Motor neuron (in vitro differentiated cells): ENCODE data around the gene SYNE2. TPM values are rescaled to one million over a fixed set of nuclear protein-coding genes. Genes with fewer than 3 reads are reported as not detected.

Experiments used
- ATAC-seq, 8 experiments: fragments of 200-7000 bp; cut with Tn5 transposase; replicated peaks in 6 of 8; 2 replicates each; pipeline ENCODE4 v1.8.0; 2021; ENCODE audit warnings: mild to moderate bottlenecking in 8 of 8, moderate library complexity in 8 of 8
- H3K27ac ChIP-seq, 2 donors: fragments of 250-450 bp; sonication (Bioruptor Pico); 2 replicates each; pipeline ENCODE4 v1.9.0; 2021; ENCODE audit warnings: antibody characterized with exemption in 2 of 2, mild to moderate bottlenecking in 2 of 2, moderate library complexity in 1 of 2
- H3K4me1 ChIP-seq, 2 donors: fragments of 250-450 bp; sonication (Bioruptor Pico); replicated peaks in 1 of 2; 2 replicates each; pipeline ENCODE4 v1.6.1; 2021; ENCODE audit warnings: antibody characterized with exemption in 2 of 2, mild to moderate bottlenecking in 2 of 2, moderate library complexity in 1 of 2
- H3K4me3 ChIP-seq, 5 donors: fragments of 250-450 bp; sonication (Bioruptor Pico); 2 replicates each; pipeline ENCODE4 v1.9.0; 2021; ENCODE audit warnings: antibody characterized with exemption in 5 of 5, mild to moderate bottlenecking in 5 of 5, moderate library complexity in 4 of 5
- WGBS, 10 experiments: fragments of 450-650 bp; shearing (Covaris generic); methylation state at CpG; one replicate each; pipeline ENCODE4 v1.0.0; 2022; 5-methylcytosine and 5-hydroxymethylcytosine counted together
- in situ Hi-C, 9 experiments: fragments of 400-800 bp; cut with MboI; loops; one replicate each; pipeline ENCODE4 v1.15.0; 2021; ENCODE audit warnings: low sequenced_read_pairs in 9 of 9, low pct_unique_long_range_greater_than_20kb in 2 of 9; ENCODE audit not compliant: unreplicated experiment in 9 of 9
- total RNA-seq, 8 experiments: library from RNA; unstranded; fragments of 300-600 nt; gene quantifications; 2 replicates each; pipeline versions ENCODE4 v1.2.3 to v1.2.4, GENCODE V29; 2022

The SYNE2 gene
- total RNA-seq, 8 experiments from 2014 or later: 3.6 to 51.3 (median 34.2) TPM

GRCh38 chr14:63960926-63961567 lies 108.2 kb downstream of the SYNE2 start:
- no peak for ATAC-seq
- no peaks in the 10 kb centered on the region for H3K4me1 ChIP-seq
- no peak overlapping the region for H3K27ac ChIP-seq
- in situ Hi-C loops: no loop called here
- H3K4me3 ChIP-seq: no peak overlapping the region
- WGBS, 10 experiments: 25 to 100% (median 90%) methylated on average over 1 to 2 of the region's 2 CpGs

GRCh38 chr14:63962906-63963305 lies 110.1 kb downstream of the SYNE2 start:
- WGBS, 10 experiments: 11 to 100% (median 76%) methylated on average over 1 to 2 of the region's 2 CpGs
- H3K4me1 ChIP-seq: no peaks in the 10 kb centered on the region
- no peak overlapping the region for H3K4me3 ChIP-seq
- H3K27ac ChIP-seq: no peak overlapping the region
- in situ Hi-C loops: no loop called here
- peak in 1 of 8 experiments; percentile 34 for ATAC-seq

- Histone ChIP-seq H3K4me1 (no peaks in the 10 kb centered on the region), H3K27ac (no peak overlapping the region), H3K4me3 (no peak overlapping the region)
- WGBS, 10 experiments: 57 to 100% (median 83%) methylated on average over 1 to 2 of the region's 2 CpGs; no CpG with 5 or more reads in 2 of the 10 experiments
- in situ Hi-C loops: no loop called here
- ATAC-seq: no peak
These were observed 110.6 kb downstream of the SYNE2 start for GRCh38 chr14:63963439-63963838.

- ATAC-seq: no peak
- no peak overlapping the region for H3K4me3 ChIP-seq
- in situ Hi-C loops: no loop called here
- 36 to 100% (median 100%) methylated on average over 1 to 2 of the region's 2 CpGs; no CpG with 5 or more reads in 1 of the 10 experiments for WGBS, 10 experiments
- H3K4me1 ChIP-seq: no peaks in the 10 kb centered on the region
- no peak overlapping the region for H3K27ac ChIP-seq
These were observed 111.3 kb downstream of the SYNE2 start for GRCh38 chr14:63964113-63964512.

GRCh38 chr14:63966407-63966806 lies 113.6 kb downstream of the SYNE2 start:
- no peak overlapping the region for H3K27ac ChIP-seq
- in situ Hi-C loops: no loop called here
- H3K4me1 ChIP-seq: no peaks in the 10 kb centered on the region
- H3K4me3 ChIP-seq: no peak overlapping the region
- 96 to 100% (median 100%) methylated on average over 1 to 5 of the region's 5 CpGs; no CpG with 5 or more reads in 6 of the 10 experiments for WGBS, 10 experiments
- ATAC-seq: no peak

DNA sequence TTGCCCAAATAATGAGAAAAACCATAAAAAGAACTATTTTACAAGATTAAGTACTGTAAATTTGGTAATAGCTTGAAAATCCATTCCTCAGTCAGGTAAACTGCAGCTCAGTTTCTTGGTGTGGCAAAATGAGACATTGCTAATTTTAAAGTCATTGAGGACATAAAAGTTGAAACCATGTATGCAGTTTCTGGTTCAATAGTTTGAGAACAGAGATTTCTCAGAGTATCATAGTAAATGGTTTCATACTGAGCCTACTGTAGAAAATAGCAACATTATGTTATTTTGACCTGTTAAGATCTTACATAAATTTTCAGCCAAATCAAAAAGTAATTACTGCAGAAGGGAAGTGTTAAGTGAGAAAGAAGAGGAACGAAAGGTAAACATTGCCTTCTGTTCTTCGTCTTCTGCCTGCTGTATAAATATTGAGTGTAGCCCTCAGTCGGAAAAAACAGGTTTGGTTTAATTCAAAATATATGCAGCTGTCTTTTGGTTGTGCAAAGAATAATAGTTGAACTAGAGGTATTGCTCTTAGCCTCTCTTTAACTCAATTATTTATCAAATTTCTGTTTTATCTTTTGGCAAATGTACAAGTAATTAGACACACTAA lies 119.6 kb downstream of the SYNE2 start:
- ATAC-seq: no peak
- Histone ChIP-seq H3K4me1 (no peaks in the 10 kb centered on the region), H3K4me3 (no peak overlapping the region), H3K27ac (no peak overlapping the region)
- in situ Hi-C loops: no loop called here
- 67 to 93% (median 86%) methylated on average over 1 to 3 of the region's 3 CpGs; no CpG with 5 or more reads in 1 of the 10 experiments for WGBS, 10 experiments

- in situ Hi-C loops: no loop called here
- H3K4me3 ChIP-seq: no peak overlapping the region
- ATAC-seq: no peak
- 82 to 100% (median 100%) methylated on average over 1 to 5 of the region's 5 CpGs; no CpG with 5 or more reads in 1 of the 10 experiments for whole genome bisulfite sequencing, 10 experiments
- no peak overlapping the region for H3K27ac ChIP-seq
- H3K4me1 ChIP-seq: no peaks in the 10 kb centered on the region
These were observed 121.4 kb downstream of the SYNE2 start for GRCh38 chr14:63974176-63974575.

GRCh38 chr14:63981569-63981968 lies 128.8 kb downstream of the SYNE2 start:
- in situ Hi-C loops: no loop called here
- no peak overlapping the region for H3K27ac ChIP-seq
- H3K4me1 ChIP-seq: no peaks in the 10 kb centered on the region
- no peak for ATAC-seq
- 82 to 100% (median 94%) methylated on average over 1 to 4 of the region's 4 CpGs for WGBS, 10 experiments
- H3K4me3 ChIP-seq: no peak overlapping the region

- 92 to 100% (median 100%) methylated on average over 1 to 3 of the region's 3 CpGs; no CpG with 5 or more reads in 2 of the 10 experiments for WGBS, 10 experiments
- no peaks in the 10 kb centered on the region for H3K4me1 ChIP-seq
- ATAC-seq: no peak
- no peak overlapping the region for H3K4me3 ChIP-seq
- H3K27ac ChIP-seq: no peak overlapping the region
- in situ Hi-C loops: no loop called here
These were observed 129.4 kb downstream of the SYNE2 start for GRCh38 chr14:63982156-63982555.

GRCh38 chr14:63982629-63983028 lies 129.8 kb downstream of the SYNE2 start:
- no peak overlapping the region for H3K4me3 ChIP-seq
- ATAC-seq: no peak

GRCh38 chr14:63986789-63987533 lies 134.2 kb downstream of the SYNE2 start:
- no peak overlapping the region for H3K27ac ChIP-seq
- in situ Hi-C loops: no loop called here
- H3K4me3 ChIP-seq: no peak overlapping the region
- ATAC-seq: peak in 7 of 8 experiments; percentile 74 to 91 (median 79)
- H3K4me1 ChIP-seq: no peaks in the 10 kb centered on the region
- 86 to 100% (median 98%) methylated on average over 1 to 11 of the region's 15 CpGs; no CpG with 5 or more reads in 3 of the 10 experiments for WGBS, 10 experiments

More at GRCh38 chr14:63982629-63983028, 129.8 kb downstream of the SYNE2 start:
- WGBS, 10 experiments: 88 to 100% (median 100%) methylated on average over 1 to 3 of the region's 3 CpGs; no CpG with 5 or more reads in 1 of the 10 experiments
- no peaks in the 10 kb centered on the region for H3K4me1 ChIP-seq
- H3K27ac ChIP-seq: no peak overlapping the region
- in situ Hi-C loops: no loop called here

GRCh38 chr14:63988579-63988978 lies 135.8 kb downstream of the SYNE2 start:
- H3K27ac ChIP-seq: no peak overlapping the region
- ATAC-seq: no peak
- 80 to 100% (median 93%) methylated on average over 1 to 4 of the region's 4 CpGs; no CpG with 5 or more reads in 3 of the 10 experiments for WGBS, 10 experiments
- no peak overlapping the region for H3K4me3 ChIP-seq
- no peaks in the 10 kb centered on the region for H3K4me1 ChIP-seq
- in situ Hi-C loops: no loop called here

DNA sequence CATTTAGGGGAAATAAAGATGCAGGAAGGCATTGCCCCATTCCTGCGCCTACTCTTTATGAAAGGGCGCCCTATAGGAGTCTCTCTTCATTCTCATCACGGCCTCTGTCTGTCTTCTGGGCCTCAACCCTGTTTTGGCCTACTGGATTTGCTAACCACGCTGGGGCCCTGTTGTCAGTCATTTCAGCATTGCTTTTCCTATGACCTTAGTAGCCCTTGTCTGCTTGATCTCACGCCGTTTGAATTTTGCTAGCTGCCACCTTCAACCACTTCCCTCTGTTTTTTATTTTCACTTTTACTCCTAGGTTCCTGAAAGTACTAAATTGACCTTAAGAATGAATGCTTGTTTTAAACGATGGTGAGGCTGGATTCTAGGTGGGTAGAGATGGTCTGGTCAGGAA lies 139.0 kb downstream of the SYNE2 start:
- no peak overlapping the region for H3K4me3 ChIP-seq
- in situ Hi-C loops: no loop called here
- 82 to 100% (median 97%) methylated on average over 1 to 7 of the region's 7 CpGs; no CpG with 5 or more reads in 1 of the 10 experiments for WGBS, 10 experiments
- no peaks in the 10 kb centered on the region for H3K4me1 ChIP-seq
- no peak overlapping the region for H3K27ac ChIP-seq
- no peak for ATAC-seq
